Transverse colon (tissue), 4 donors: ENCODE results near the gene MBTPS1. TPM values are rescaled to one million over a fixed set of nuclear protein-coding genes. Genes with fewer than 3 reads are reported as not detected.
"Not testable (repeated sequence)": the region's sequence is repeated elsewhere in the genome, so short reads cannot be mapped to it uniquely, and the experiment has no call there.

Source experiments
- DNase-seq: peaks from one replicate; pipeline ENCODE4 v3.0.0-alpha.2; 2019
- H3K27ac ChIP-seq, 4 donors: fragments of 200-600 bp; sonication (generic); 2 replicates each; pipeline ENCODE4 v1.5.1; 2016 to 2018; ENCODE audit warnings: inconsistent platforms in 4 of 4
- H3K27me3 ChIP-seq: fragments of 200-600 bp; sonication (generic); 2 replicates; pipeline ENCODE4 v1.5.1; 2017; ENCODE audit warnings: inconsistent platforms
- H3K36me3 ChIP-seq, 4 donors: fragments of 200-600 bp; sonication (generic); 2 replicates each; pipeline ENCODE4 v1.5.1; 2017 to 2019; ENCODE audit warnings: inconsistent platforms in 4 of 4
- H3K4me1 ChIP-seq, 4 donors: fragments of 200-600 bp; sonication (generic); 2 replicates each; pipeline ENCODE4 v1.5.1; 2017 to 2020; ENCODE audit warnings: inconsistent platforms in 4 of 4
- H3K4me3 ChIP-seq, 4 donors: fragments of 200-600 bp; sonication (generic); 1 replicate in 1 of 4; 2 replicates in 3 of 4; pipeline versions ENCODE4 v1.5.1 to v1.6.1; 2017 to 2019; ENCODE audit warnings: inconsistent platforms in 4 of 4
- H3K9me3 ChIP-seq, 2 donors: fragments of 200-600 bp; sonication (generic); 2 replicates each; pipeline ENCODE4 v1.5.1; 2017 to 2019; ENCODE audit warnings: inconsistent platforms in 2 of 2
- EP300 ChIP-seq: sonication (generic); formaldehyde crosslinking; IDR thresholded peaks from one replicate; pipeline ENCODE4 v1.6.1; 2017; ENCODE audit warnings: antibody characterized with exemption, low read depth
- POLR2A ChIP-seq: fragments of 450-650 bp; IDR thresholded peaks from one replicate; pipeline ENCODE4 v1.6.1; 2016; ENCODE audit warnings: antibody characterized with exemption, mild to moderate bottlenecking, moderate library complexity
- POLR2AphosphoS5 ChIP-seq, 3 donors: sonication (generic); formaldehyde crosslinking; IDR thresholded peaks; one replicate each; pipeline ENCODE4 v1.6.1; 2016; ENCODE audit warnings: antibody characterized with exemption in 3 of 3
- WGBS, 2 donors: methylation state at CpG; one replicate each; pipeline ENCODE4 v1.1.5; 2018; ENCODE audit warnings: low coverage in 1 of 2; 5-methylcytosine and 5-hydroxymethylcytosine counted together
- in situ Hi-C, 4 donors: fragments of 200-750 bp; cut with MboI; loops; one replicate each; pipeline versions ENCODE4 v1.15.0 to v1.15.1; 2017; ENCODE audit warnings: low sequenced_read_pairs in 3 of 4, low pct_ligation_motif_present in 1 of 4, low pct_unique_long_range_greater_than_20kb in 1 of 4
- intact Hi-C: fragments of 100-400 bp; cut with DNase I; formaldehyde crosslinking; loops from one replicate; pipeline ENCODE4 v1.15.1; 2023; ENCODE audit warnings: low total_unique reads
- total RNA-seq, 4 donors: library from RNA; depleted of rRNA; stranded (reverse); fragments of >200 nt; gene quantifications; one replicate each; pipeline ENCODE4 v1.1.0, GENCODE V29; 2016
- TF ChIP-seq, protein P1 (sequence below), 5 experiments: fragments of 200-600 bp in 3 of 5; fragments of 450-650 bp in 2 of 5; sonication (generic) in 3 of 5; IDR thresholded peaks; 1 replicate in 2 of 5; 2 replicates in 3 of 5; pipeline ENCODE4 v1.5.1; 2016 to 2017; ENCODE audit warnings: antibody characterized with exemption in 5 of 5, inconsistent platforms in 3 of 5, mild to moderate bottlenecking in 2 of 5, moderate library complexity in 1 of 5

The MBTPS1 gene
- total RNA-seq, 4 donors from 2014 or later: 53.7 to 110 (median 97.0) TPM

DNA sequence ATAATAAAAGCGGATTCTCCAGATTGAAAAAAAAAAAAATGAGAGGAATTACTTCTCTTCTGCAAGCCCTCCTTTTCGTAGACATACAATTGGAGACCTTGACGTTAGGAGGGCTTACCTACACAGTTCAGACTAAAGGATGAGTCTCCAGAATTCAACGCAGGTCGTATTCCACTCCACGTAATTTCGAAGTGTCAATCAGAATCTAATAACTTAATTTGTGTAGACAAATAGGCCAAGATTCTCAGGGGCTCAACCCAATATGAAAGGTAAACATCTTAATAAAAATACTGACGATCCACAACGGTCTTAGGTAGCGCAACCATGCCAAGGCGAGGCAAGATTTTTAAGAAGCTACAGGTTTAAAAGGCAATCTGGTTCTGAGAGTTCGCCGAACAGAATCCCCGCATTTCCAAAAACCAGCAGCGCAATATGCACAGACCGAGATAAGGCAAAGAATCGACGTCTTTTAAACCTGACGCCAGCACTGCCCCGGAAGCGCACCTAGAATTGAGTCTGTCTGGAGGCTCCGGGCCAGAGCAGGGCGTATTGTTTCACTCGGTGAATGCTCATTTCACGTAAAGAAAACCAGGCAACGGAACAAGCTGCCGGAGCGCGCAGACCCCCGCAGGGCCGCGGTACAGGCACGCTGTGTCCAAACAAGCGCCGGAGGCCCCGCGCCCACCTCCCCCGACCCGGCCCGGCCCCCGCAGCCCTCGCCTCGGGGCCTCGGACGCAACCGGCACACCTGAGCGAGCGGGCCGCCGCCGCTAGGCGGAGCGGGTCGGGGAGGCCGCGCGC, 623 bp downstream of the MBTPS1 start:
- peak overlapping the region; percentile 80 to 97 (median 94) for H3K4me3 ChIP-seq
- TF ChIP-seq POLR2A (no peak), POLR2AphosphoS5 (IDR thresholded peaks at IDR 0.05) (no peak), EP300 (no peak)
- TF ChIP-seq, protein P1, sequence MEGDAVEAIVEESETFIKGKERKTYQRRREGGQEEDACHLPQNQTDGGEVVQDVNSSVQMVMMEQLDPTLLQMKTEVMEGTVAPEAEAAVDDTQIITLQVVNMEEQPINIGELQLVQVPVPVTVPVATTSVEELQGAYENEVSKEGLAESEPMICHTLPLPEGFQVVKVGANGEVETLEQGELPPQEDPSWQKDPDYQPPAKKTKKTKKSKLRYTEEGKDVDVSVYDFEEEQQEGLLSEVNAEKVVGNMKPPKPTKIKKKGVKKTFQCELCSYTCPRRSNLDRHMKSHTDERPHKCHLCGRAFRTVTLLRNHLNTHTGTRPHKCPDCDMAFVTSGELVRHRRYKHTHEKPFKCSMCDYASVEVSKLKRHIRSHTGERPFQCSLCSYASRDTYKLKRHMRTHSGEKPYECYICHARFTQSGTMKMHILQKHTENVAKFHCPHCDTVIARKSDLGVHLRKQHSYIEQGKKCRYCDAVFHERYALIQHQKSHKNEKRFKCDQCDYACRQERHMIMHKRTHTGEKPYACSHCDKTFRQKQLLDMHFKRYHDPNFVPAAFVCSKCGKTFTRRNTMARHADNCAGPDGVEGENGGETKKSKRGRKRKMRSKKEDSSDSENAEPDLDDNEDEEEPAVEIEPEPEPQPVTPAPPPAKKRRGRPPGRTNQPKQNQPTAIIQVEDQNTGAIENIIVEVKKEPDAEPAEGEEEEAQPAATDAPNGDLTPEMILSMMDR (IDR thresholded peaks at IDR 0.05): peak in 3 of 5 experiments; percentile 11 to 33 (median 17)
- intact Hi-C loops: no loop called here
- in situ Hi-C loops: loop anchor here in 1 of 4 donors (25.0 kb wide), 1 partner anchor 371 kb away; no protein-coding TSS in a partner anchor
- DNase-seq: peak; percentile 62
- H3K4me1 ChIP-seq: peaks cover 14 to 35% (median 19%) of the 10 kb centered on the region in 4 donors
- H3K36me3 ChIP-seq: no peaks in the 10 kb centered on the region
- 1 to 2% methylated on average over 9 to 46 of the region's 57 CpGs for WGBS, 2 donors
- H3K27ac ChIP-seq: peak overlapping the region; percentile 90 to 98 (median 94)
- no peaks in the 10 kb centered on the region for H3K27me3 ChIP-seq
- H3K9me3 ChIP-seq: no peaks in the 10 kb centered on the region

- H3K27ac ChIP-seq, H3K27me3 ChIP-seq, H3K4me3 ChIP-seq, DNase-seq, H3K36me3 ChIP-seq, intact Hi-C loops, H3K9me3 ChIP-seq: not testable (repeated sequence)
- H3K4me1 ChIP-seq: peaks cover 10 to 34% (median 15%) of the 10 kb centered on the region in 4 donors
- in situ Hi-C loops: loop anchor here in 1 of 4 donors (25.0 kb wide), 1 partner anchor 375 kb away; no protein-coding TSS in a partner anchor
- WGBS, 2 donors: 90 to 94% methylated on average over 3 of the region's 3 CpGs
Measured at GRCh38 chr16:84111949-84112348, 4.8 kb downstream of the MBTPS1 start.

- TF ChIP-seq POLR2AphosphoS5 (IDR thresholded peaks at IDR 0.05) (no peak), EP300 (no peak), POLR2A (no peak)
- TF ChIP-seq, protein P1 (IDR thresholded peaks at IDR 0.05): no peak
- intact Hi-C loops: no loop called here
- Histone ChIP-seq H3K36me3 (peaks cover 0 to 5% (median 2%) of the 10 kb centered on the region in 4 donors), H3K27ac (peak overlapping the region in 1 of 4 donors; percentile 5), H3K9me3 (no peaks in the 10 kb centered on the region), H3K27me3 (no peaks in the 10 kb centered on the region), H3K4me3 (no peak overlapping the region), H3K4me1 (peaks cover 10 to 34% (median 15%) of the 10 kb centered on the region in 4 donors)
- 59 to 71% methylated on average over 3 of the region's 3 CpGs for WGBS, 2 donors
- DNase-seq: no peak
- in situ Hi-C loops: loop anchor here in 1 of 4 donors (25.0 kb wide), 1 partner anchor 376 kb away; no protein-coding TSS in a partner anchor
Measured at GRCh38 chr16:84111525-84111924, 5.2 kb downstream of the MBTPS1 start.

GRCh38 chr16:84110527-84110926, 6.2 kb downstream of the MBTPS1 start:
- Histone ChIP-seq H3K4me3 (no peak overlapping the region), H3K27ac (no peak overlapping the region), H3K4me1 (peaks cover 8 to 30% (median 11%) of the 10 kb centered on the region in 4 donors), H3K36me3 (peaks cover 0 to 5% (median 2%) of the 10 kb centered on the region in 4 donors), H3K27me3 (no peaks in the 10 kb centered on the region), H3K9me3 (no peaks in the 10 kb centered on the region)
- DNase-seq: no peak
- 68 to 75% methylated on average over 2 to 3 of the region's 3 CpGs for WGBS, 2 donors
- in situ Hi-C loops (loop anchor here in 1 of 4 donors (25.0 kb wide), 1 partner anchor 377 kb away; no protein-coding TSS in a partner anchor), intact Hi-C loops (no loop called here)
- no peak for TF ChIP-seq POLR2A
- TF ChIP-seq, protein P1 (IDR thresholded peaks at IDR 0.05): no peak
- TF ChIP-seq POLR2AphosphoS5 (IDR thresholded peaks at IDR 0.05): no peak
- TF ChIP-seq EP300: no peak
